Epithelial cell of esophagus (primary cell): ENCODE measurements around the gene TUBA3E.
"Not testable (repeated sequence)": the region's sequence is repeated elsewhere in the genome, so short reads cannot be mapped to it uniquely, and the experiment has no call there.

ENCODE experiments used
- DNase-seq: peaks from one replicate; pipeline ENCODE4 v3.0.0; 2010; ENCODE audit warnings: low read depth
- H3K4me3 ChIP-seq: 2 replicates; pipeline ENCODE4 v1.5.1; 2011; ENCODE audit warnings: mild to moderate bottlenecking, low read length, control low read depth
- CTCF ChIP-seq: IDR thresholded peaks from 2 replicates; pipeline ENCODE4 v1.5.1; 2011; ENCODE audit warnings: low read depth, mild to moderate bottlenecking, low read length, control low read depth, inconsistent platforms; ENCODE audit not compliant: insufficient read depth; ENCODE audit errors: missing control alignments

TUBA3E gene

GRCh38 chr2:130160131-130160530 is 38.1 kb downstream of the TUBA3E start:
- H3K4me3 ChIP-seq, result no peak overlapping the region
- no peak for DNase-seq
- no peak for TF ChIP-seq CTCF

GRCh38 chr2:130159376-130159775 is 38.9 kb downstream of the TUBA3E start:
- H3K4me3 ChIP-seq, DNase-seq: not testable (repeated sequence)

DNA sequence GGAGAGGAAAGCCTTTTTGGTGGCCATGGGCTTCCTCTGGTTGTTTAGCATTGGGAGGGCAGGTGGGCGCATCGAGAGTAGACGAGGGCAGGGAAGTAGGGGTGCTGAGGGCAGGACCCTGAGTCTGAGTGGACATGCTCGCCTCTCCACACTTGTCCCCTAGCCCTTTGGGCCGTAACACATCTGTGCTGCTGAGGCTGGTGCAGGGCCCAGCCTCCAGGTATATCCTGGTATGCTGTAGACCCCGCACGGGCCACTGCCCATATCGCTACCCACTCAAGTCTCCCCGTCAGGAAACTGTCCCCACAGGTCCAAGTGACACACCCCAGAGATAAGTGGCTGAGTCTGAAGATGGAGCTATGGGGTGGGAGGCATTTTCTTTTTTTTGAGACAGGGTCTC is 39.6 kb downstream of the TUBA3E start:
- no peak for DNase-seq
- no peak for TF ChIP-seq CTCF
- no peak overlapping the region for H3K4me3 ChIP-seq

DNA sequence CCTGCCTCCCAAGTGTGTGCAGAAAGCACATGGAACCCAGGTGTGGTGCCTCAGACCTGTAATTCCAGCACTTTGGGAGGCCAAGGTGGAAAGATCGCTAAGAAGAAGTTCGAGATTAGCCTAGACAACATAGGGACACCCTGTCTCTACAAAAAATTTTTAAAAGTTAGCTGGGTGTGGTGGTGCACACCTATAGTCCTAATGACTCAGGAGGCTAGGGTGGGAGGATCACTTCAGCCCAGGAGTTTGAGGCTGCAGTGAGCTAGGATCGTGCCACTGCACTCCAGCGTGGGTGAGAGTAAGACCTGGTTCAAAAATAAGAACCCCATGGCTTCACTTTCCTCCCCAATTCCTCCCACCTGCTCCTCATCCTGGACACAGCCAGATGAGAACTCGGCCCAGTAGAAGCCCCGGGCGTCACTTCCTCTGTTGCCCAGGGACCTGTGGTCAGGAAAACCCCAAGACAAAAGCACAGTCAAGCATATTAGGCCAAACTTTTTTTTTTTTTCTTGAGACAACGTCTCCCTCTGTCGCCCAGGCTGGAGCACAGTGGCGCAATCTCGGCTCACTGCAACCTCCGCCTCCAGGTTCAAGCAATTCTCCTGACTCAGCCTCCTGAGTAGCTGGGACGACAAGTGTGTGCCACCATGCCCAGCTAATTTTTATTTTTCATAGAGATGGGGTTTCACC is 40.3 kb downstream of the TUBA3E start:
- DNase-seq, result not testable (repeated sequence)

DNA sequence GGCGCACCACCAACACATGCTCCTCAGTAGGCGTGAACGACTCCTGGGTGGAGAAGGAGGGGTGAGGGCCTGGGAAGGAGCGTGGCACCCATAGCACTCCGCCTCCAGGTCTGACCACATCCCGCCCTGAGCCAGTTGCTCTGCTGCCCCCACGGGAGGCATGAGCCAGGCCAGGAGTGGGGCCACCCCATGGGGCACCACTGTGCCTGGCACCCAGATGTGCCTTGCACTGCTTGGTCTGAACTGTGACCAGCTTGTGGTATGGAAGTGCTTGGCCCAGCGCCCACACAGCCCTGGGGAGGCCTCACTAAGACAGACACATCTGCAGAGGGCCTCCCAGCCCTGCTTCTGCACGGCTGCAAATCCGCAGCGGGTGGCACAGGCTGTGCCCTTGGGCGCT is 40.9 kb downstream of the TUBA3E start:
- not testable (repeated sequence) for H3K4me3 ChIP-seq, DNase-seq

More for the DNA sequence above, 40.3 kb downstream of the TUBA3E start:
- not testable (repeated sequence) for H3K4me3 ChIP-seq

DNA sequence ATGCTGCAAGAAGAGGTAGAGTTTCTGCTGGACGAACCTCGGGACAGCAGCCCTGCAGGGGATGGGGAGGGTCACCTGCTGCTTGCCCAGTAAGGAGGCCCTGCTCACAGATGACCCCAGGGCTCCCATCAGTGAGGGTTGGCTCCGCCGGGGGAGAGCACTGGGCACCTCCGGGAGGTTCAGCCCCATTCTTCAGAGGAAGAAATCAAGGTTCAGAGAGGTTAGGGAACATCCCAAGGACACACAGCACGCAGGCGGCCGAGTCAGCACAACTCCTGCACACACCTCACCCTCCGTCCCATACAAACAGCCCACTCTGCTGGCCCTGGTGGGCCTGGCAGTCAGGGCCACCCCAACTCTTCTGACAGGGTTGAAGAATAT is 41.6 kb downstream of the TUBA3E start:
- DNase-seq, result no peak
- H3K4me3 ChIP-seq, result no peak overlapping the region
- TF ChIP-seq CTCF, result no peak

GRCh38 chr2:130155956-130156623 is 42.1 kb downstream of the TUBA3E start:
- not testable (repeated sequence) for H3K4me3 ChIP-seq
- TF ChIP-seq CTCF, result peak; percentile 65
- DNase-seq, result peak; percentile 52

- H3K4me3 ChIP-seq, result no peak overlapping the region
- no peak for DNase-seq
- no peak for TF ChIP-seq CTCF
These were observed 43.2 kb downstream of the TUBA3E start for GRCh38 chr2:130154773-130155765.

DNA sequence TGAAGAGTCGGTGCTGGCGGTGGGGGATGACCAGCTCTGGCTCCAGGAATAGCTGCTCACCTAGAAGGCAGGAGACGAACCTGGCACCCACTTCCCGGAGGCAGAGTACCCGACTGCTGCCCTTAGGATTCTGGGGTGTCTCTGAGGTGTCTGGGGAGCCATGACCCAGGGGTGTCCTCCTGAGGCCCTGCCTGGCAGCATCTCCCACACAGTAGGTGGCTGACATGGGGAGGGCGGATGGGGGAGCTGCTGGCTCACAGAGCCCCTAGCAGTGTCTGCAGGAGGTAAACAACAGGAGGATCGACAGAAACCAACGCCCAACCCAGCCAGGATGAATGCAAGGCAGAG is 43.8 kb downstream of the TUBA3E start:
- DNase-seq, H3K4me3 ChIP-seq: not testable (repeated sequence)

DNA sequence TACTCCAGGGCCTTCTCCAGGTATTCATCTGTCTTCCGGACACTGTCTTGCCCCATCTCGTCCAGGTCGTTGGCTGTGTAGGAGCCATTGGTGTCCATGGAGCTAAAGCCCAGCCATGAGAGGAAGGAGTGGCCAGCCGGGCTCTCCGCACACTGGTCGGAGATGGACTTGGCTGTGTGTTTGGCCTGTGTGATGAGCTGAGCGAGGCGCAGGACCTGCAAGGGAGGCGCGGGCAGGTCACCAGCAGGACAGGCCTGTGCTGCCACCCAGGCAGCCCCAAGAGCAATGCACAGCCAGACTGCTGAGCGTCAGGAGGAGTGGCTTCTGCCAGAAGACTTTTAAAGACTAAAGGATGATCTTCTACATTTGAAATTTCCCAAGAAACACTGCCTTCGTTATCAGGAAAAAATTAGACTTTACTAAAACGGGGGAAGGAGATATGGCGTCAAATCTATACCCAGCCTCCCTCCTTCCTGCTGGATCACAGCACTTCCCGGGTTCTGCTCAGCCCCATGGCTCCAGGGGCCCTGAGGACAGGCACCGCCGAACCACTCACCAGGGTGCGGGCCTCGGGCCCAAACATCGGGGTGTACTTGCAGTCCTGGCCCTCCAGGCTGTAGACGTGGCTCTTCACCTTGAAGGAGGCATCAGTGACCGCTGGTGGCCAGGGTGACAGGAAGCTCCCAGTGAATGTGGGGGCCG is 44.4 kb downstream of the TUBA3E start:
- DNase-seq, H3K4me3 ChIP-seq: not testable (repeated sequence)
